CD4-positive, alpha-beta T cell treated with Interferon gamma for 1 hour (primary cell): ENCODE data around the gene MYOZ2.

Source experiments
- DNase-seq: peaks from one replicate; pipeline ENCODE4 v3.0.0-alpha.2; 2020

The MYOZ2 gene

DNA sequence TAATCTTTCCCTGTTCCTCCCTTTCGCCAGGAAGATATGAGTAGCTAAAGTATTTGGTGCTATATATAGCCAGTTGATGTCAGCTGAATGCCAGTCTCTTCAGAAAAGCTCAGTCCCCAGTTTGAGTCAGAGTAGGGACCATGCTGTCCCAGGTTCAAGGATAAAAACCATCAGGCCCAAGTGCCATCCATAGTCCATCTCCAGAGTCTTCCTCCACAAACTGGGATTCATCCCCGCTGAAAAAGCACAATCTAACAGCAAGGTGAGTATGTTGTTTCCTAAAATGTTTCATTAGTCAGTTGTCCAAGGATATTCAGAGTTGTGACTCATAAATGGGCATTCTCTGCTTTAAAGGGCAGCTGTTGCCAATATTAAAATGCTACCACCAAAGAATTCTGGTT lies at the start of gene MYOZ2:
MYOZ2 (plus strand) TSS at position 112 of the 401 bp plus-strand sequence. CDS start 694 bp downstream, outside the sequence.
- DNase-seq, result no peak

DNA sequence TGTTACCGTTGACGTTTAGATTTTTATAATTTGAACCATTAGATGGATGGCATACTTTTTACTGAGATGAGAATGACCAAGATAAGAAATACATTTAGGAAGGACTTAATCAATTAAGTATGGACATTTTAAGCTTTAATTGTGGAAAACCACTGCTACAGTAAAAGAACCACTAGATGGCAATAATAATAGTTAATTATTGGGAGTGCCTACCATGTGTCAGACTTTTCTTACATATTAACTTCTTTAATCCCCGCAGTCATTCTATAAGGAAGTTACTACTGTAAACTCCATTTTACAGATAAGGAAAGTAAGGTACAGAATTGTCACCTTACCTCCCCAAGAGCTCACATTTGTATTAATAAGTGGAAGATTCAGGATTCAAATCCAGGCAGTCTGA lies 48.5 kb upstream of the MYOZ2 start:
- no peak for DNase-seq

DNA sequence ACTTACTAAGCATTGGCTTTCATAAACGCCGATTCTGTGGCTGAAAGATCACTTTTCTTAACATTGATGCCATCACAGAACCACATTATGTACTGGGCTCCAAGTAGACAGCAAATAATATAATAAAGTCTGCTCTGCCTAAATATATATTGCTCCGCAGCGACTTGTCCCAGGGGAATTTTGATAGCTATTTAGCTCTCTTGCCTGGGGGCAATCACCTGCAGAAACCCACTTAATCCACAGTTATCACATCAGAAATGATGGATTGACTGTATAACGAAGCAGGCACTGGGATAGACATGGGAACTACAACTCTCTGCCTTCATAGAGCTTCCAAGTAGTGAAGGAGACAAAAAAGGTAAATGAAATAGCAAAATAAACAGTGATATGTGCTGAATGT lies 48.0 kb upstream of the MYOZ2 start:
- no peak for DNase-seq

DNA sequence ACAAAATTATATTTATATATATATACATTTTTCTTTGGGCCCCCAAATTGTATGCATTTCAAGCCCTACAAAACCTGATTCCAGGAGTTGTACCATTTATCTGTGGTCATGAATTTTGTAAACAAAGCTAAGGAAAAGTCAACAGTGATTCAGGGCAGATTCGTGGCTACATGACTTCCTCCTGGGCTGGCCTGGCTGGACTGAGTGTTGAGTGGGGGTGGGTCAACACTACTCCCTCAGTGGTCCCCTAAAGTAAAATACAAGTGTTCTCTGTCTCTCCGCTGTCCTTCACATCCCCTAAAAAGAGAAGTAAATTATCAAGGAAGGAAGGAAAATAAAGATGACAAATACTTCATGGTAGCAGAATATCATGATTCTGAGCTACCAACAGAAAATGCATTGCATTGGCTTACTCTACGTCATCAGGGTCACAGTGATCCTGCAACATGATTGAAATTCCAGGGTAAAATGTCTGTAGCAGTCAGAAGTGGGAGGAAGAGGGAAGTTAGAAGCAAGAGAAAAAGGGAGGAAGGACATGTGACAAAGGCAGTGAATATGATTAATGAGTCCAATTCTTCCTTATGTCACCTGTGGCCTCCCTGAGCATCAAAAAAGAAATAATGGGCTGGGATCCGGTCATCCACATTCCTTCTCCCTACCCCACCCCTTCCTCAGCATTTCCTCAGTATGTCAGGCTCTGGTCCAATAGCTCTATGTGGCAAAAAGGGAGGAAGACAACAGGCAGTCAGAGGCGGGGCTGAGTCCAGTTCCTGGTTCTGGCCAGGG lies 42.4 kb upstream of the MYOZ2 start:
- DNase-seq, result no peak

DNA sequence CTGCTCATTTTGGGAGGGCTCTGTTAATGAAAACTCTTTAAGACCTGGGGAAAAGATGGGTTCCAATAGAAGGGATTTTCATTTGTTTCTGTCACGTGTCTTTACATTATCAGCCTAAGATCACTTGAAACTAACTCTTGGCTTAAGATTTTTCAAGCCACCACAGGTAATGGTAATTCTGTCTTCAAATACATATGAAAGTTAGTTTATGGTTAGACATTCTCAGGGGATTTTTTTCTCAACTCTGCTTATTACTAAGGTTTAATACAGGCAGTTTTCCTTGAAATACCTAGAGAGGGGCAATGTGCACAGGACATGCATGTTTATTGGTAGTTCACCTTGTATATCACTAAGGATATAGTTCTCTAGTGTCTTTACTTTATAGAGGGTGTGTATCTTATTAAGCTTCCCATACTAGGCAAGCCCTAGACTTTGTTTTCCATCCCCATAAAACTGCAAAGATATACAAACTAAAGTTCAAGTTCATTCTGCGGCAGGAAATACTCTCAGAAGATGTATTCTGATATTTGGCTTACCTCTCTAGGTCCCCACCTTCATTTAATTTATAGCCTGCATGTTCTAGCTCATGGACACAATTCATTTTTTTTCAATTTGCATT lies 38.2 kb upstream of the MYOZ2 start:
- DNase-seq, result no peak

DNA sequence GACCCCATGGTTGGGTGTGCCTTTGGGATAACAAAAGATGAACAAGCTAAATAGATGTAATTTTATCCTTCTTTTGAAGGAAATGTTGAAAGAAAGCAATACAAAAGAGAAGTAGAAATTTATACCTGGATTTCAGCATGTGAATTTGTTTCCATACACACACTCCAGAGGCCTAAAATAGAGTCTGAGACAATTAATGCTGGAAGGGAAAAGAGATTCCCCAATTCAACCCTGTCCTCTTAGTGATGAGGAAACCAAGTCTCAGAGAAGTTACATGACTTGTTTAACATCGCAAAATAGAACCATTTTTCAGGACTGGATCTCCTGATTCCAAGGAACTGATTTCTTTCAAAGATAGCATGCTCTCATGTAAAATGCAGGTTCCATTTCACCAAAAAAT lies 37.3 kb upstream of the MYOZ2 start:
- no peak for DNase-seq

DNA sequence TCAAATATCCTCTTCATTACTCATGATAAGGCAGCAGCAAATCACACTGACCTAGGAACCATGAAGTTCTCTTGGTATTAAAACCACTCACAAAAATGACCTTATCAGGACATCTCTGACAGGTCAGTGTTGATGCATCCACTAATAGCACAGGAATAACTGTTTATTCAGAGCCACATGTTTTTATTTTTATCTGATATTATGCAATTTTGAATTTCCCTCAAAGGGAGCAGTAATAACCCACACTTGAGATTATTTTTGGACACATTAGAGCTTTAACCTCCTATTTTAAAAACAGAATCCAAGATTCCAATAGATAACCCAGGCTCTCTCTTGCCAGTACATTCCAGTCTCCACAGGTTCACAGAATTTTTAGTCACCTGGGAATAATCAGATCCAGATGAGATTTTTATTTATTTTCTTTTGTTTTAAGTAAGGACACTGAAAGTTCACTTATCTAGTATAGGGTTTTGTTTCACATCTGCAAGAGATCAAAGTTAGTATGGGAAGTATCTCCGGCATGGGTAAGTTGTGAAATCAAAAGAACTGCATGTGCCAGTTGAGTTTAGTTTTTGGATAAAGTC lies 36.3 kb upstream of the MYOZ2 start:
- no peak for DNase-seq

DNA sequence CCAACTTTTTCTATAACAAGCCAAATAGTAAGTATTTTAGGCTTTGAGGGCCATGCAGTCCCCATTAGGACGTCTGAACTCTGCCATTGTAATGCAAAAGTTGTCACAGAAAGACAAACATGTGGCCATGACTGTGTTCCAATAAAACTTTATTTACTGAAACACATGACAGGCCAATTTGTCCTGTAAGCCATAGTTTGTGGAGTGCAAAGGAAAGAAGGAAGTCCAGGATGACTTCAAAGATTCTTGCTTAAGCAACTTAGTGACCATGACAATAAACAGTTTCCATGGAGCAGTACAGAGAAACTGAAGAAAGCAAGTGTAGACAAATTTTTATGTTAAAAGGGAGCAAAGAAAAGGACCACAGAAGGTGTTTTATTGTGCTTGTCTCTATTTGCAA lies 35.0 kb upstream of the MYOZ2 start:
- no peak for DNase-seq

DNA sequence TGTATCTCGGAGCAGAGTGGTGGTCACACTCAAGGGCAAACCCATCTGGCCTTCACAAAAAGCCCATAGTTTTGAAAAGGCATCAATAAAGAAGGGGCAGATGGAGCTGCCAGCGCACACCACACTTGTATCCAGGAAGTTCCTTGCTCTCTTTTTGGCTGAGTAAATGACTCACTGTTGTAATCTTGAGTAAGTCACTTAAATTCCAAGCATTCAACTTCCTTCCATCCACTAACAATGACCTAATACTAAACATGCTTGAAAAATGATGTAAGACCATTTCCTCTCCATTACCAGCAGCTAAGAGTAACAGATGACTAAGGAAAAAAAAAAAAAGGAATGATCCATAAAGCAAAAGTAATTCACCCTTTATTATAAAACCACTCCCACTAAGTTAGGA lies 32.4 kb upstream of the MYOZ2 start:
- peak; percentile 2 for DNase-seq

DNA sequence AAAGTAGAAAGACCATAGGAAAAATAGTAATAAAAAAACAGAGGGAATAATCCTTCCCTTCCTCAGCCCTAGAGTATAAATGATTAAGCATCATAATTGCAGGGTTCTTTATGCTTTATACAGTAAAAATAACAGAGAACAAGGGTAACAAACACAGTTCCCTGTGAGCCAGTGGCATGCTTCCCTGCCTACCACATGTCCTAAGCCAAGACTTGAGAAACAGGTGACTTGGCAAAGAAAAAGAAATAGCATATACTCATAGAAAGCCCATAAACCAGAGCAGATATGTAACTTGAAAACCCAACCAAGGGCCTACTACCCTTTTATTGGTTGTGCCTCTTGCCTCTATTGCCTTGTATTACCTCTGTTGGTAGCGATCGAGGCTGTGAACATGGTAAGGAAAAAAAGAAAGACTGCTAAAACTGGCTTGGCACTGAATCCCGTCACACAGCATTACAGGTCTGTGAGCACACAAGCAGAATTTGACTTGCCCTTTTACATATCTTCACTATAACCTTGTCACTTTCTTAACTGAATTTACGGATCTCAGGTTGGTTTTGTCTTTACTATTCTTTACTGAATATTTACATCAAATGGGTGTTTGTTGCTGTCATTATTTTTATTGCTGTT lies 30.9 kb upstream of the MYOZ2 start:
- no peak for DNase-seq

DNA sequence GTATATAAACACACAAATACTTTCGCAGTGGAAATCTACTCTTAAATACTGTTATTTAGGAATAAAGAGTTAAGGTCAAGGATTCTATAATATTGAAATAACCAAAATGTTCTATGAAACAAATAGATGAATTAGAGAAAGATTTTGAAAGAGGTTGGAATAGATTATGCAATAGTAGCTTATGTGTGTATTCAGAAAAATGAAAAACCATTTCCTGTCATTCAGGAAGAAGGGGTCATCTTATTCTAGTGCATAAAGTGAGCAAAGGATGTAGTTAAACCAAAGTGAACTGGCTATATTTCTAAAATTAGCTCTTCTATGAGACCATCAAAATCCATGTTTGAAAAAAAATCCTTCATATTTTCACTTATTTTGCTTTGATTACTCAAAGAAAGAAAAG lies 30.0 kb upstream of the MYOZ2 start:
- DNase-seq, result no peak

DNA sequence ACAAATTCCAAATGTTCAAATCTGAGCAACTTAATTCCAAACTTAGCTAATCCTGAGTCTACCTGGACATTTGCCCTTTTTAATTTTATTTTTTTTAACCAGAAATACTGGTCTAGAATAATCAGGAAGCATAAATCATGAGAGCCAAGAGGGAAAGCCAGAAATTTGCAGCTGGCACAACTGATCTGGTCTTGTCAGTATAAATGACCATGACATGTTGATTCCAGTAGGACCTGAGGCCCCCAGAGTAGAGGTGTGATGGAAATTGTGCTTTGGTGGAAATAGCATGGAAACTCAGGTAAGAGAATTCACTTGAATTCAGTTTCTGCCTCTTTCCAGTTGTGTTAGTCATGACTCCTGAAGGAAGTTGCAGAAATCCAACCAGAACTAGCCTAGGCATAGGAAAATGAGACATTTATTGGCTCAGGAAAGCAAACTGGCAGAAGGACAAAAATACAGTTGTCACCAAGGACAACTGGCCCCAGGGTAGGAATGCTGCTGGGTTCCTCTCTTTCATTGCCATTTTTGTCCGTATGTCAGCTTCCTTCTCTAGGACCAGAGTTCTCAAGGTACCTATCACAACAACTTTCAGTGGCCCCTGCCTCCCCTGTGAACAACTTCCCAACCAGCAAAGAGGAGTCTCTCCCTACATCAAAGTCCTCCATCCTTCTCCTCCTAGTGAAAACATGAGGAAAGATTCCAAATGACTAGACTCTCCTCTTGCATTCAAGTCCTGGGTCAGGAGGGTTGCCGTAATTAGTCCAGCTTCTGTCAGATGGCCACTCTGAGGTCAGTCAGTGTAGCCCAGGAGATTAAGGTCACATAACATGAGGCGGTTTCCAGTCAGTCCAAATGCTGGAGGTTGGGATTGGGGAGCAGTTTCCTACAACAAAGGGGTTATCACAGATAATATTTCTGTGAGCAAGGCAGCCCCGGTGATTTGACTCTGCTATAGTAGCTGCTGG lies 29.3 kb upstream of the MYOZ2 start:
- DNase-seq, result no peak

DNA sequence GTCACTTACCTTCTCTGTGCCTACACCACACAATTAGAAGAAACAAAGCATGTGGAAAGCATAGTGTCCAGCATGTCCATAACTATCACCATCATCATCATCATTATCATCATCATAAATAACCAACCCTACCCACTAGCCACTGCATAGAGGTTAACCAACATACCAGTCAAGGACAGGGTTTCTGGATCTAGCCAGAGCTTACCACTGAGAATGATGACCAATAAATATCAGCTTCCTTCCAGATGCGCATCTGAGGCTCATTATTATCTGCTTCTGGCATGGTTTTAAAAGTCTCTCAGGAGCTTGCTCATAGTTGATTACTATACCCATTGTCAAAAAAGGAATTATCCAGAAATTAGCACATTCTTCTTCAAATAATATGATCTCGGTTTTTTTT lies 25.5 kb upstream of the MYOZ2 start:
- no peak for DNase-seq

DNA sequence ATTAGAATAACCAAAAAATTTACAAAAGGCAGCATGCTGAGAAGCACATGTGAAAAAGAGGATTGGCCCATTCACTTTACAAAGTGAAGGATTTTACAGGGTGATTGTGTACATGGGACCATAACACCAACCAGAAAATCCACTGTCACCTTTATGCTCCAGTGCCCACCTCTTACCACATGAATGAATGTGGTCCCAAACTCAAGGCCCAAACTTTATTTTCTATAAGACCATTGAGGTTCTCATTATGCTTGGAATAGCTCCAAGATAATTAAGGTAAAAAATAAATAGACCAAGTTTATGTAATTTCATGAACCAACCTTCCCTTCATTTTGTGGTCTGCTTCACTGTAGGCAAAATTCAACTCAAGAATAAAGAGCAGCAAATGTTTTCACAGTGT lies 24.3 kb upstream of the MYOZ2 start:
- DNase-seq, result no peak

DNA sequence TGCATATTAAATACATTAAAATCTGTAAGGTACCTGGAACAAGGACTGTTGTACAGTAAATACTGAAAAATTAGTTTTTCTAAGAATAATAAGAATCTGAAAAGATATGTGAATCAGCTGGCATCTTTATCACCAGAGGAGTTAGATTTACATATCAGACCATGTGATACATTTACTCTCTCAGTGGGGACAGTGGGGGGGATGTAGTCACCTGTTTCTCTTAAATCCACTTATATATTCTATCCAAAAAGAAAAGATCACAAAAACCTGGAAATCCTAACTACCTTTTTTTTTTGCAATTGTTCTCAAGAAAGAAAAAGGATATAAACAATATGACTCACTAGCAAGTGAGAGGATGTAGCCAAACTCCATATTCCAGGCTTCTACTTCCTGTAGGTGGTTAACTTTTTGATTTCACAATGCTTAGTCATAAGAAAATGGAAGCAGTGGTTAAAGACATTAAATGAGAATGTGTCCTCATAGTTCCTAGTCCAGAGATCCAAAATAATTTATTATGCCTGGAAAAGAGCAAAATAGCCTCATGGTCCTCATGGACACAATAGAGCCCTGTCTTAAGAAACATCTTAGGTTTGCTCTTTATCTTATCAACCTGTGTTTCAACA lies 22.5 kb upstream of the MYOZ2 start:
- no peak for DNase-seq

DNA sequence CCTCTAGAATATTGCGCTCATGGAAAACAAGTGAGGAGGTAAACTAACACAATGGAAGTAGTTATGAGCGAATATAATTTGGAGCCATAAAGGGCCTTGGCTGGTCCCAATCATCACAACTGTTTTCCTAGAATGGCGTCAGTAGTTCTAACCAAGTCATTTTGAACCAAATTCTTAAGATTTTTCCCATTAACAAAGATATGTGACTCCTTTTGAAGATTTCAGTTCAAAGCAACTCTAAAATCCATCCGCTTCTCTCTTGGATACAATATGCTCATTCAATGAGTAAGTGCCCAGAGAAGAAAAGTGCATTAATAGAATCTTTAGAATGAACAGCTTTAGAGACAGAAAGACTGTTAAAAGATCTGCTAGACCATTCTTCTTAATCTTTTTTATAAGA lies 19.6 kb upstream of the MYOZ2 start:
- DNase-seq, result no peak

DNA sequence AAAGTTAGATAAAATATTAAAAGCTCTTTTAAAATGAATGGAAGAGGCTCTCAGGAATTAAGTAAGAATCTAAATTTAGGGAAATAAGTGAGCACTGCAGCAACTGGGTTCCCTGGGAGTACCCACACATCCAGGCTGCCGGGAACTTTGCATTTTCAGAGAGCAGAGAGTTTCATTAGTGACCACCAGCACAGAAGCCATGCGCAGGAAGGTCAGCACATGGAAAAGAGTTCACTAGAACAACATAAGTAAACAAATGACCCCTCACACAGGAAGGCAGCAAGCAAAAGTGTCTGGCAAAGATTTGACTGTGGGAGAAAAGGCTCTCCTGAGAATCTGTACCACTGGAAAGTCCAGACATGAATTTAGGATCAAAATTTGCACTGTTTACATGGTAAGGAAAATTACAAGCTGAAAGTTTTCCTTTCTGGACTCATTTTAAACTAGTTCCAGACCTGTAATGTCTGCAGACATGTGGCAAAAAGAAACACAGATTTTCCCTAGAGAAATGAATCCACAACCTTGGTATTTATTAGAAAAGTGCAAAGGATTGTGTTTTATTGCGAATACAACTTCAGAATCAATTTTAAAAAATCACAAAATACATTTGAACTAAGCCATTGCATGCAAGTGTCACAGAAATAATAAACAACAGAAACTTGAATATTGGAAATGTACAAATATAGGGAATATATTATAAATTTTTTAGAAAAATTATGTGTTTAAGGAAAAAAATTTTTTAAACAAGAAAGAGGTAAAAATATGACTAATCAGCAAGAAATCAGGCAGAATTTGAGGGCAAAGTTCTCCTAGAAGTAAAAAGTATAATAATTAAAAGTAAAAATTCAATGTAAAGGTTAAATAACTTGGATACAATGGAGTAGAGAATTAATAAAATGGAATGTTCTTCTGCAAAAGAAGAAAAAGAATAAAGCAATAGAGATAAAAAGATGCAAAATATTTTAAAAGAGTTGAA lies 18.4 kb upstream of the MYOZ2 start:
- DNase-seq, result no peak

DNA sequence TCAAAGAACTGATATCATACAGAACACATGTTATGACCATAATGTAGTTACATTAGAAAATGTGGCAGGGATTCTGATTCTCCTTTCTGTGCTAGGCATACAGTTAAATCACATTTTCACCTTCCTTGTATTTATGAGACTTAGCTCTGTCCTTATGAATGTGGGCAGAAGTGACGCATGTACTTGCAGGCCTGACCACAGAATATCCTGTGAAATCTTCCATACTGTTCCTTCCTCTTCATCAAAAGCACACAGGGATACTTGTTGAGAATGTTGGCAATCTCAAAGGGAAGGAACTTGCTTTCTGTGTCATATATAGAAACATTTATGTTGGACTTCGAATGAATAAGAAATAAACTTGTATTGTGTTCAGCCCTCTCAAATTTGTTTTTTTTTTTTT lies 17.2 kb upstream of the MYOZ2 start:
- no peak for DNase-seq

DNA sequence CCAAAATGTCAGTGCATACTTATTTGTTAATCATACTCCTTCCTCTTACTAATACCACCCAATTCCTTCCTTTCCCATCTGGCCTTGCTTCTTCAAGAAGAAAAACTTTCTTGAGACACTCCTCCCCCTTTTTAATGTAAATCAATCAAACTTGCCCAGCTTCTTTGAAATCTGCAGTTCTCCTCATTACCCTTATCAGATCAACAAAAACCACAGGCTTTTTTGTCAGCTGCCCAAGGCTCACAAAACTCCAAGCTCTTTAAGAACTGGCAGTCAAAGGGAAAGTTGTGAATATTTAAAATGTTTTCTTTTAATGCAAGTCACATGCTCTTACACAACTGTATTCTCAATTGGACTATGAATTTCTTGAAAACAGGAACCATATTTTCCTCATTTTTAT lies 11.3 kb upstream of the MYOZ2 start:
- no peak for DNase-seq

DNA sequence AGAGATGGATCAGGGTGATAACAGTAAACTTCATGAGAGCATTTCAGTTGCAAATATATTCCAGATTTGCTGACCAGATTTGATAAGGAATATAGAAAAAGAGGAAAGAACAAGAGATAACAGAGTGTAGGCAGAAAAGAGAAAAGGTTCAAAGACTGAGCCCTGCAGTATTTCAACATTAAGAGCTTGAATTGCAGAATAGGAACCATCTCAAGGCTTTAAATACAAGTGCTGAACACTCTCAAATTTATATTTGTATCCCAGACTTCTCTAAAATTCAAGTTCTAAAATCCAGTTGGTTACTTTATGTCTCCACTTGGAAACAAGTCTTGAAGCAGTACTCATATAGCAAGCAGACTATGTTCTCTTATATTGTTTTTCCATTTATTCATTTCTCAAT lies 9.7 kb upstream of the MYOZ2 start:
- no peak for DNase-seq

DNA sequence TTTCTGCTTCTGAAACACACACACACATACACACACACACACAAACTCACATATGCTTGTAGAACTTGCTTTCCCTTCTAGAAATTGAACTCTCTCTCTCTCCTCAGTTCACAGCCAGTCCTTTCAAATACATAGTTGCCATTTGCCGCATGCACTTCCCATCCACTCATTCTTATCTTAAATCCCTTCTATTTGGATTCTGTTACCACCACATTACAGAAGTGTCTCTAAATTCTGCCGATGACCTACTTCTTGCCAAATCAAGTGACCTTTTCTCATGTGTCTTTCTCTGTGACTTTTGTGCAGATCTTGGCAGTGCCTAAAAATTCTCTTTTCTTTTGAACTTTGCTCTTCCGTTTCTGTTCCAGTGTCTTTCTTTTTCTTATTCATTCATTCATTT lies 7.5 kb upstream of the MYOZ2 start:
- DNase-seq, result no peak
